ENCODE data around the gene ELMOD1.

ELMOD1 gene

DNA sequence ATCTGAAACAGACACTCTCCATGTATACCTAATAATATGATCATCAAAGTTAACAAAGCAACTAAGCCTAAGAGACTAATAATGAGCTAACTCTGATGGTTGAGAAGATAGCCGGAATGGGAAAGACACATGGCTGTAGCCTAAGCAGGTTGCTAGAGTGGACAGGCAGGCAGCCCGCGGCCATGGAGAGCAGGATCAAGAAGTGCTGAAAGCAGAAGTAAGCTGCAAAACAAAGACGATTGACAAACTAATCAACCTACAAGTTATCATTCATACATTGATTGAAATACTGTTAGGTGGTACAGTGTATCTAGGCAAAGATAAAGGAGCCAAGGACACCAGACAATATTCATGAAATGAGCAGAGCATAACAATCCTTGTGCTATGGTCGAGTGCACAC is 91.6 kb downstream of the ELMOD1 start:
- in situ Hi-C loops (cut with HindIII; ENCODE audit: low sequenced_read_pairs) = loop anchor here (5.0 kb wide), 1 partner anchor 105 kb away; no protein-coding TSS in a partner anchor

DNA sequence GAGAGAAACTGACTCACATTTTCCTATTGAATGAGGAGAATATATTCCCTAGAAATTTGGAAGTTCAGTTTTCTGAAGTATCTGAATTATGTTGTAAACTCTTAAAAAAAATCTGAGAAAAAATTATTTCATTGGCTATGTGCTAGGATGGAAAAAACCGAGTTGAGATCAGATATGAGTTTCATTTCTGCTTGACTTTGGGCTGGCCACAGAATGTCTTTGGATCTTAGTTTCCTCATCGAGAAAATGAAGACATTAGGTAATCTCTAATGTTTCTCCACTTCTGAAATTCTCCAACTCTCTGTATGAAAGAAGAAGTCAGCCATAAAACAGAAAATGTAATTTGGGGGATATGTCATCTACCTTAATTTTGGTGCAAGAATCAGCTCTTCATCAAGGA is 92.1 kb downstream of the ELMOD1 start:
- in situ Hi-C loops (cut with HindIII; ENCODE audit: low sequenced_read_pairs) = loop anchor here (5.0 kb wide), 1 partner anchor 106 kb away; no protein-coding TSS in a partner anchor

DNA sequence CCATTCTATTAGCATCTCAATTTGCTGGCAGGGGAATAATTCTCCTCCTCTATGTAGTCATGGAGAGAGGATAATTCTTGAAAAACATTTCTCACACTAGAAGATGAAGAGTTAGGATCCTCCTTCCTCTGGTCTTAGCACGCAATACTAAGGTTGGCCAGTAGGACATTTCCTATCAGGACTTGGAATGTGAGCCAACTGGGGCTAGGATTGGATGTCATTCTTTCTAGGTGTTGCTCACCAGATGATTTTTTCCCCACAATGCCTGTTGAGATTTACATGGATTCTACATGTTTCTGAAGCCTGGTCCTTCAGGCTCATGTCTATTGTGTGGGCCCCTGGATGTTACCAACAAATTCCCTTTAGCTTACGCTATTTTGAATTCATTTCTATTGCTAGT is 92.9 kb downstream of the ELMOD1 start:
- in situ Hi-C loops (cut with HindIII; ENCODE audit: low sequenced_read_pairs) = loop anchor here (5.0 kb wide), 1 partner anchor 107 kb away; no protein-coding TSS in a partner anchor

DNA sequence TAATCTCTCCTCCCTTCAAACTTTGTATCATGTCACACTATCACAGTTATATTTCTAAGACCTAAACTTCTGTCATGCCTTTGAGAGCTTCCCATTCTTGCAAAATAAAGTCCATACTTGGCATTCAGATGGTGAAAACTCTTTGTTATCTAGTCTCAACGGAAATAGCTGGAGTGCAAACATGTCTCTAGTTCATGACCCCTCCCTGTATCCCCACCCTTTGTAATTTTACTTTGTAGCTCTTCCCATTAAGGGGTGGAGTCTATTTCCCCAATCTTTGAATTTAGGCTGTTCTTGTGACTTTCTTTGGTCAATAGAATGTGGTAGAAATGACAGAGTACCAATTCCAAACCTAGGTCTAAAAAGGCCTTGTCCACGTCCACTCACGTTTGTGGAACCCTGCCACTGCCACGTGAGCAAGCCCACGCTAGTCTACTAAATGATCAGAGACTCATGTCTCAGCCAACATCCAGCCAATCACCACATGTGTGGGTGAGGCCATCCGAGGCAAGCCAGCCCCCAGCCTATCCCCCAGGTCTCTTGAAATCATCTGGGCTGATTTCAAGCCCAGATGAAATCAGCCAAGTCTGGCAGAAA is 97.5 kb downstream of the ELMOD1 start:
- in situ Hi-C loops (cut with HindIII; ENCODE audit: low sequenced_read_pairs) = no loop called here

DNA sequence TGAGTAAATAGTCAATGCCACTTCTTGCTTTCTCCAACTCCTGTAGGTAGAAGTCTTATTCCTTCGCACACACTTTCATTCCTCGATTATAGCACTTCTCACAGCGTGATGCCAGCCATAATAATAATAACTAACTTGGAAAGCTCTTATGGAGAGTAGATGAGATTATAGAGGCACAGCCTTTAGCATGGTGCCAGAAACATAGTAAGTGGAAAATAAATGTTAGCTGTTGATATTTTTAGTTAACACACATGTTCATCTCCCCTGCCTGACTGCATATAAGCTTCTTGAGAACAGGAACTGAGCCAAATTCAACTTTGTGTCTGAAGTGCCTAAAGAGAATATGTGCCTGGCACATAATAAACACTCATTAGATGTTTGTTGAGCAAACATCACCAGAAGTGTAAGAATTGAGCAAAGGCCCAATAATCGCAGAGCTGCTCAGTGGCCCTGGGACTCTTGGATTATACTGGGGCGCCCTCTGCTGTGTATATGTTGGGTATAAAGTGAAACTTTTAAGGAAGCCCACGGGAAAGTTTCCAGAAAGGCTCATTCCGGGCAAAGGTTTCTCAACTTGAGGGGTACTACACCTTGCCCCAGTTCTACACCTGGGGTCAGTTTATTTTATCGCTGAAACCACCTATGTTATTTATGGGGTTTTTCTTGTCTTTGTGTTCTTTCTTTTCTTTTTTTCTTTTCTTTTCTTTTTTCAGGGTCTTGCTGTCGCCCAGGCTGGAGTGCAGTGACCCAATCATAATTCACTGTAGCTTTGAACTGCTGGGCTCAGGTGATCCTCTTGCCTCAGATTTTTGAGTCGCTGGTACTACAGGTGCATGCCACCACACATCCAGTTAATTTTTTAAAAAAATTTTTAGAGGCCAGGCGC is 98.6 kb downstream of the ELMOD1 start:
- in situ Hi-C loops (cut with HindIII; ENCODE audit: low sequenced_read_pairs) = no loop called here

DNA sequence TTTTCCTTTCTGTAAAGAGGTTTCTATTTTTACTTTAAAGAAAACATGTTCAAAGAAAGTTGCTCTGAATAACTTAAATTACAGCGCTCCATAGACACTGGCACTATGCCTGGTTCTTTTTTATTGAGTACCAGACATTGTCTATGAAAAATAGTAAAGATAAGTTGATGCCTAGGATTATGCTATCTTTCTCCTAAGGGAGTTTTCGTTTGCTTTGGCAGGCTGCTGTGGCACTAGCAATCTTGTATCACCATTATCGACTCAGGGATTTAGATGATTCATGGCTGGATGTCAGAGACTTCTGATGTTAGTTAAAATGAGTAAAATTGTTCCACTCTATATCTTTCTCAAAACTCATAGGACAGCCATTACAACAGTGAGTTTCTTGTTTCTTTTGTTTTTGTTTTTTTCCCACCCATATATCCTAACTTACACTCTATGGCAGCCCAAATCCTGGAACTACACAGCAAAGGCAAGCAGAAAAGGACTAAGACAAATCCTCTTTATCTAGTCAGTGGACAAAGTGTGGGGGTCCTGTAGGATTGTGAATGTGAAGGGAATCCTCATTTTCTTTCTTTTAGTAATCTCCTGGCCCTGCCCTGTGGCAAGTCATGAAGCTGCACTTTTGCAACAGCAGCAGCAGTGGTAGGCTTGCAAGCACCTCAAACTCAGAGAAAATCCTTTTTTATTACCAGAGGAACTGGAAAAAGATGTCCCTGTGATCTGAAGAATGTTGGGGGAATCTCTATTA is 100.2 kb downstream of the ELMOD1 start:
- in situ Hi-C loops (cut with HindIII; ENCODE audit: low sequenced_read_pairs) = no loop called here

DNA sequence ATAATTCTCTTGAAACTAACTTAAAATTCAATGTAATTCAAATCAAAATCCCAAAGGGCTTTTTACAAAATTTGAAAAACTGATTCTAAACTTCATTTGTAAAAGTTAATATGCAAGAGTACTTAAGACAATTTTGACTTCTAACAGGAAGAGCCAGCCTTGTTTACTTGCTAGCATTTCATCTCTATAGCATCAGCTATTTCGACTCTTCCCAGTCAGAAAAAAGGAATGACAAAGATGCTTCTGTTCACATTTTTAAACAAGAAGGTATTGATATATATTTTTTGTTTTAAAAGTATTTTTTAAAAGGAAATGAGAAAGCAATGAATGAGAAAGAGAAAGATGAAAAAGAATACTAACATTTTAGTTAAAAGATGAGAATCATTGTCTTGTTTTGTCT is 104.5 kb downstream of the ELMOD1 start:
- in situ Hi-C loops (cut with HindIII; ENCODE audit: low sequenced_read_pairs) = no loop called here

DNA sequence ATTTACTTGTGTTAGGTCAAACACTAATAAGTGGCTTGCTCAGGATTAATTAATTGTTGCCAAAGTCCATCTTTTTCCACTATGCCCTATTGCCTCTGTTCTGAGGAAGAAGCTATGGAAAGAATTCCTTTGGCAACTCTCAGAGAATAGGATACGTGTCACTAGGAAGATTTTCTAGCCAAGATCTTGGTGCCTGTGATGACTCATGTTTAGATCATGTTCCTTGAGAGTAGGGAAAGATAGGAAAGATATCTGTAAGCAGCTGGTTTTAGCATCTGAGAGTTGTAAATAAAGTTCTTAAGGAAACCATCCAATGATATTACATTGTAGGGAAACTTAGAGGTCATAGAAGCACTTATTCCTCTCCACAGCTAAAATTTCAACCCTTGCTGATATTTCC is 105.2 kb downstream of the ELMOD1 start:
- in situ Hi-C loops (cut with HindIII; ENCODE audit: low sequenced_read_pairs) = no loop called here

DNA sequence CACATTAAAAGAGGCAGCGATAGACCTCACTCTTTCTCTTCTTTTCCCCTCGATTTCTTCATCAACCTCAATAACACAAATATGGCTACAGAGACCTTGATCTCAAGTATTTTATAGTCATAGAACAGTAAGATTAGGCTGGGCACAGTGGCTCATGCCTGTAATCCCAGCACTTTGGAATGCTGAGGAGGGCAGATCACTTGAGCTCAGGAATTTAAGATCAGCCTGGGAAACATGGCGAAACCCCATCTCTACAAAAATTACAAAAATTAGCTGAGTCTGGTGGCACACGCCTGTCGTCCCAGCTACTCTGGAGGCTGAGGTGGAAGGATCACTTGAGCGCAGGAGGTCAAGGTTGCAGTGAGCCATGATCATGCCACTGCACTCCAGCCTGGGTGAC is 106.3 kb downstream of the ELMOD1 start:
- in situ Hi-C loops (cut with HindIII; ENCODE audit: low sequenced_read_pairs) = no loop called here

DNA sequence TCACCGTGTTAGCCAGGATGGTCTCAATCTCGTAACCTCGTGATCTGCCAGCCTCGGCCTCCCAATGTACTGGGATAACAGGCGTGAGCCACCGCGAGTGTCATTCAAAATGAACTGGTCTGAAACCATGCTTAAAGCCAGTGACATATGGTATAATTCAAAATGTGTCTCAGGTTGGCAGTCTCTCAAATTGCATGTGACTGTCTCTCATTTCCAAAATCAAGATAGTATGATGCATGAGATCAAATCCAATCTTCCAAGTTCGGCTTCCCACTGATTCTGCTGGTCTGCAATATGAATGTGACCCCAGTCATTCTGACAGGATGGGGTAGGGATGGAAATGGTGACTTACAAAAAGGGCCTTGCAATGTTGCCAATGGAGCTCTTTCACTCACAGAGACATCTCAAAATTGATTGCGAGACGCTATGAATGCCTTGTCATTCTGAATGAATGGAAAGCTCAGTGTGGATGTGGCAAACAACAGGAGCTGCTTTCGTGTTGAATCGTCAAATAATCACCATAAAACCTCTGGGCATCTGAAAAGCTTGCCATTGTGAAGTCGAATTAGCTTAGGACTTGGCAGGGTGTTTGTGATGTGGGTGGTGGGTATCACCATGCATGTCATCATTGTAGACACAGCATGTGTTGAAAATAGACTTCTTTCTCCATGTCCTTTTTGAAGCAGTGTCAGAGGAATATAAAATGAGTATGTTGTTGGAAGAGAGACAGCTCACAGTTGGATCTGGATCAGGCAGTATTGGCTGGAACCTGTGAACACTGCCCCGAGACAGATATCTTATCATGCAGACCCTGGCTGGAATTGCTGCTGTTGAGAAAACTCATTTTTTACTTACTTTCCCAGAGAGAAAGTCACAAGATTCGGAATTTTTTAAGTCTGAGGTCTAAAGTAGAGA is 108.7 kb downstream of the ELMOD1 start:
- in situ Hi-C loops (cut with HindIII; ENCODE audit: low sequenced_read_pairs) = no loop called here

DNA sequence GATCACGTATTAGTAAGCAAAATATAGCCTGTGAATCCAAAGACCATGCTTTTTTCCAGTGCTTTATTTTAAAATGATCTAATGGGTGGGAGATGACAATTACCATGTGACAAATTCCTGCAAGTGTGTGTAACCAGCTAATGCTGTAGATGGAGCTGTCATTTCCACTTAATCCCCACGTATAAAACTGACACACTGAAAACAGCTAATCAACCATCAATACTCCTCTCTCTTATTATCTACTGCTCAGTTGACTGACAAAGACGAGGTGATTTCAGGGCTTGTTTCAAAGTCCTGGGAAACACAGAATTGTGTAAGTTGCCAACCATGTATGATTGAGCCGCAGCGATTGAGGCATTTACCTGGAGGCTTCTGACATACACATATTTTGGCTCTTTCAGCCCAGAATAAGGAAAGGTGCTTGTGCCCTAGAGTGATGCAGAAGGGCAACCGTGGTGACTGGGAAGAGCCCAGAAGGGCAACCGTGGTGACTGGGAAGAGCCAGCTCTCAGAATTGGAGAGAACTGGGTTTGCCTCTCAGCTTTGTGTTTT is 111.2 kb downstream of the ELMOD1 start:
- in situ Hi-C loops (cut with HindIII; ENCODE audit: low sequenced_read_pairs) = no loop called here

DNA sequence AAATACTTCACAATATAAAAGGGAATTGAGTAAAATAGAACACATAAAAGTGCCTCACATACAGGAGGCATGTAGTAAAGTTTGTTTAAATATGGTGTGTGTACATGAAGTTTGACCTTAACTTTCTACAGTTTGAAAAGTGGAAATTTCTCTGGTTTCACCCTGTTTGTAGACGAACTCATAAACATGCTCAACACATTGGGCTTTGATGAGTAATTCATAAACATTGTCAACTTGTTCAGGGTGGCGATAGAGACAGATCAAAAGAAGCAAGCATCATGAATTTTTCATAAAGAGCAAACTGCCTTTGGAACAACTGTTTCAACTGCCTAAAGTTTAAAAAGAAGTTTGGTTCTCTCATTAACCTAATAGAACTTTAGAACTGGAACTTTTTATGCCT is 111.8 kb downstream of the ELMOD1 start:
- in situ Hi-C loops (cut with HindIII; ENCODE audit: low sequenced_read_pairs) = no loop called here

DNA sequence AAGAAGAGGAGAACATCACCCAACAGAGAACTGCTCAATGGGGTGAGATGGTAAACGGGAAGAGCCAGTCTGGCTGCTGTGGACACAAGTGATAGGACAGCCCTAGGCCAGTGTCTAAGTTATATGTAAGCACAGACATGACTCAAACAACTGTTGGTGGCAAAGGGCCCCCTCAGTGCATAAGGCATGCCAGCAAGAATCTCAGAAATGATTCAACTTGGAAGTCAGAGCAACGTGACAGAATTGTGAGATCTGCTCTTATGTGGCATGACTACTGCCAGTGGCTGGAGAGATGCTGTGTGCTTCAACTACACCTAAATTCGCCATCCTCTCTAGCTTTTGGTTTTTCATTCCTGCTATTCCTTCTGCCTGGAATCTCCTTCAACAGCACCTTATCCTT is 113.5 kb downstream of the ELMOD1 start:
- in situ Hi-C loops (cut with HindIII; ENCODE audit: low sequenced_read_pairs) = no loop called here

DNA sequence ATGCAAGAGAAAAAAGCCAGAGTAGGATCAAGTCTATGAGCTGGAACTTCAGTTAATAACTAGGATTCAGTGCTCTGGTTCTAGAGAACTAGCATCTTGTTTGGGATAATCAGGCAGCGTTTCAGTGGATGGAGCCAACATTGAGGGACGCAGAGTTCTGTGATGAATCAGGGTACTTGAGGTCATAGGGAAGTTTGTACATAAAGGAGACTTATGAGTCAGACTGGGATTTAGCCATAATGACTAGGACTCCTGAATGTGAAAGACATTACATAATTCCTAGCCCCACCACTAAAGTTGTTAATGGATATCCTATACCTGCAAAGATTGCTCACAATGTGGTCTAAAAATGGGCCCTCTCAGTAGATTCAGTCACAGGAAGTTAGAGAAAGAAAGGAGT is 114.1 kb downstream of the ELMOD1 start:
- in situ Hi-C loops (cut with HindIII; ENCODE audit: low sequenced_read_pairs) = no loop called here

DNA sequence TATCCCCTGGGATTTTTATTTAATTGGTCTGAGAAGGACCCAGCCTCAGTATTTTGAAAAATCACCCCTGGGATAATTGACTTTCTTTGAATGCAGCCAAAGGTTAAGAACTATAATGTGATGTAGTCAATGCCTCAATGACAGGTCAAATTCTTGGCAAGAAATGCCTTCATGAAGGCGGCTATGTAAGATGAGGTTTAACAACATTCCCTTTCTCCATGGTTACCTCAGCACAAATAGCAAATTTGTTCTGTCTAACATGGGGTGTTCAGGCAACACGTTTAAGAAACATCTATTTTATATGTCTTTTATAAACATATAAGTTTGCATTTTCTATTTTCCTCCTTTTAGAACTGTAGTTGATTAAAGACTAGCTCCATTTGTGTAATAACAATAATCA is 115.6 kb downstream of the ELMOD1 start:
- in situ Hi-C loops (cut with HindIII; ENCODE audit: low sequenced_read_pairs) = no loop called here

DNA sequence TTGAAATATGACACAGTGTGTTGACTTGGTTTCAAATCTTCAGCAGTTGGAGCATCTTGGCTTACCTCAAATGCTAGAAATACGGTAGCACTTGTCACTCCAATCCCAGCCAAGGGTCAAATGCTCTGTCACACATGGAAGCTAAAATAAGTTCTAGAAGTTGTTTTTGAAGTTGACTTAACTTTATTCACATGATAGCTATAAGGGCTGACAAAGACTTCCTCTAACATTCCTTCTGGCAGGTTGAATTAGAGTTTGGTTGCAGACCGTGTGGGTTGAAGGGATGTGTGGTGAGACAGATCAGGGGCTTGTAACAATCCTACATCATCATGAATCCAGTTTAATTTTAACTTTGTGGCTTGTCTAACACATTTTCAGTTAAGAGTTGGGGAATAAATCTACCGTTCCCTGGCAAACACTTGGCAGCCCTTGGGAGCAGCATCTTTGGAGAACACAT is 116.3 kb downstream of the ELMOD1 start:
- in situ Hi-C loops (cut with HindIII; ENCODE audit: low sequenced_read_pairs) = no loop called here

DNA sequence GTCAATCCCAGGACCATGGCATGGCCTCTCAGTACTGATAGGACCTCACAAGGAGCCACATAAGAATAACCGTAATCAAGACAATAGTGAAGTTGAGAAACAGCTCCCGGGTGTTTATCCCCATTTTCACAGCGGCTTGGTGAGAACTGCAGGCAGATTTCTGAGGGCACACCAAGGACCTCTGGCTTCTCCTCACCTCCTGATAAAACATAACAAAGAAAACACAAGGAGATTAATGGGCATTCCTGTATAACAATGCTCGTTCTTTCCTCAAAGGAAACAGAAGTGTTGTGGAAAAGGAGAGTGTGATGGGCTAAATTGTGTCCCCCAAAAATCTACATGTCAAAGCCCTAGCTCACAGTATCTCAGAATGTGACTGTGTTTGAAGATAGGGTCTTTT is 116.9 kb downstream of the ELMOD1 start:
- in situ Hi-C loops (cut with HindIII; ENCODE audit: low sequenced_read_pairs) = no loop called here

DNA sequence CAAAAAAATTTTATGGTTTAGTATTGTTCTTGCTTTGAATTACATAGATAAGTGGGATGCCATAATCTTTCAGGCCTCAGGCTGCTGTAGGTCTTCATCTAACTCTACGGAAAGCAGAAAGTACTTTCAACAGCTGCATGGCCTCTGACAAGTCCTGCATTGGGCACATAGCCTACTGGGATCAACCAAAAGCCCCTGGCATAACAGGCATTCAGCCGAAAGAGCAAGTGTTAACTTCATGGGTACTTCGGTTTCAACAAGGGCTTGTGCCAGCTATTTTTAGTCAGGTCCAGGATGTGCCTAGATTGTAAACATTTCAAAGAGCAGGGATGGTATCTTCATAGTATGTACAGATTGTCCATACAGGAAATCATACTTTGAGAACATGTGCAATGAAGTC is 117.8 kb downstream of the ELMOD1 start:
- in situ Hi-C loops (cut with HindIII; ENCODE audit: low sequenced_read_pairs) = no loop called here

DNA sequence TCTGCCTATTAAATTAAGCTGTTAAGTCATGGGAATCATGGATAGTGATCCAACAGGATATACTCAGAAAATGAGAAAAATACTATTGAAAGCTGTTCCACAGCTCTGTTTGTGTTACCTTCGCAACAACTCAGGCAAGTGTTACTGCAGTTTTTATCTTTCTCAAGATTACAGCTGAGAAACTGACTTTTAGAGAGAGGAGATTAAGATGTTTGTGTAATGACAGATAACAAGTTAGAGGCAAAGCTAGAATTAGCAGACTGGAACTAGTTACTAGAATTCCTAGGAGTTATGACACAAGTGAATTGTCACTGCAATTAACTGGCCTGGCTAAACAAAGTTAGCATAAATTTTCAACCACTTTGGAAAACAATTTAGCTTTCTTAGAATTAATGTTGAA is 119.4 kb downstream of the ELMOD1 start:
- in situ Hi-C loops (cut with HindIII; ENCODE audit: low sequenced_read_pairs) = no loop called here

Measured in endothelial cell of hepatic sinusoid (primary cell).